HuH-7.5 (cell line): Measurements from ENCODE around the gene BRD9.
"Not testable (repeated sequence)": the region's sequence is repeated elsewhere in the genome, so short reads cannot be mapped to it uniquely, and the experiment has no call there.

Source experiments
- DNase-seq: peaks from one replicate; pipeline ENCODE4 v3.0.0; 2011; ENCODE audit warnings: low spot score

BRD9 gene

GRCh38 chr5:843926-844325 lies 48.7 kb downstream of the BRD9 start:
- not testable (repeated sequence) for DNase-seq

GRCh38 chr5:843371-843770 lies 49.2 kb downstream of the BRD9 start:
- not testable (repeated sequence) for DNase-seq

- not testable (repeated sequence) for DNase-seq
Observed at GRCh38 chr5:842402-843221, 50.0 kb downstream of the BRD9 start.

- DNase-seq: not testable (repeated sequence)
Observed at GRCh38 chr5:841531-842401, 50.8 kb downstream of the BRD9 start.

GRCh38 chr5:840974-841435 lies 51.6 kb downstream of the BRD9 start:
- DNase-seq: not testable (repeated sequence)

GRCh38 chr5:840118-840973 lies 52.3 kb downstream of the BRD9 start:
- not testable (repeated sequence) for DNase-seq

GRCh38 chr5:838431-838851 lies 54.2 kb downstream of the BRD9 start:
- not testable (repeated sequence) for DNase-seq

GRCh38 chr5:837621-838121 lies 54.9 kb downstream of the BRD9 start:
- not testable (repeated sequence) for DNase-seq

GRCh38 chr5:835933-836612 lies 56.5 kb downstream of the BRD9 start:
- DNase-seq: not testable (repeated sequence)

- DNase-seq: not testable (repeated sequence)
Observed at GRCh38 chr5:834013-834412, 58.6 kb downstream of the BRD9 start.

GRCh38 chr5:828194-828593 lies 64.4 kb downstream of the BRD9 start:
- not testable (repeated sequence) for DNase-seq

- DNase-seq: not testable (repeated sequence)
Observed at GRCh38 chr5:825544-825943, 67.1 kb downstream of the BRD9 start.

- DNase-seq: no peak
Observed at GRCh38 chr5:821504-821903, 71.1 kb downstream of the BRD9 start.

- DNase-seq: peak; percentile 10
Observed at GRCh38 chr5:820245-820644, 72.4 kb downstream of the BRD9 start.

- DNase-seq: no peak
Observed at GRCh38 chr5:819078-819477, 73.5 kb downstream of the BRD9 start.

- no peak for DNase-seq
Observed at GRCh38 chr5:816176-816575, 76.4 kb downstream of the BRD9 start.

- DNase-seq: no peak
Observed at GRCh38 chr5:815449-815848, 77.2 kb downstream of the BRD9 start.
